ENCODE data around the gene ANXA6. TPM values are rescaled to one million over a fixed set of nuclear protein-coding genes. Genes with fewer than 3 reads are reported as not detected.

ANXA6 gene
- polyA plus RNA-seq, 4 donors, result 131 to 244 (median 143) TPM

GRCh38 chr5:151068433-151069197 is 89.0 kb downstream of the ANXA6 start:
- no peak for DNase-seq (ENCODE audit: low read depth in 4 of 4, low spot score in 3 of 4)

GRCh38 chr5:151067632-151068432 is 89.7 kb downstream of the ANXA6 start:
- no peak for DNase-seq (ENCODE audit: low read depth in 4 of 4, low spot score in 3 of 4)

GRCh38 chr5:151066920-151067319 is 90.7 kb downstream of the ANXA6 start:
- no peak for DNase-seq (ENCODE audit: low read depth in 4 of 4, low spot score in 3 of 4)

- no peak for DNase-seq (ENCODE audit: low read depth in 4 of 4, low spot score in 3 of 4)
Measured at GRCh38 chr5:151065609-151066008, 92.0 kb downstream of the ANXA6 start.

- DNase-seq (ENCODE audit: low read depth in 4 of 4, low spot score in 3 of 4), result no peak
Measured at GRCh38 chr5:151064916-151065499, 92.6 kb downstream of the ANXA6 start.

- no peak for DNase-seq (ENCODE audit: low read depth in 4 of 4, low spot score in 3 of 4)
Measured at GRCh38 chr5:151063142-151063989, 94.2 kb downstream of the ANXA6 start.

- no peak for DNase-seq (ENCODE audit: low read depth in 4 of 4, low spot score in 3 of 4)
Measured at GRCh38 chr5:151062405-151063141, 95.0 kb downstream of the ANXA6 start.

- no peak for DNase-seq (ENCODE audit: low read depth in 4 of 4, low spot score in 3 of 4)
Measured at GRCh38 chr5:151060742-151061141, 96.8 kb downstream of the ANXA6 start.

- no peak for DNase-seq (ENCODE audit: low read depth in 4 of 4, low spot score in 3 of 4)
Measured at GRCh38 chr5:151058891-151059489, 98.6 kb downstream of the ANXA6 start.

GRCh38 chr5:151058301-151058700 is 99.3 kb downstream of the ANXA6 start:
- DNase-seq (ENCODE audit: low read depth in 4 of 4, low spot score in 3 of 4), result no peak

- DNase-seq (ENCODE audit: low read depth in 4 of 4, low spot score in 3 of 4), result no peak
Measured at GRCh38 chr5:151056379-151057325, 100.9 kb downstream of the ANXA6 start.

- DNase-seq (ENCODE audit: low read depth in 4 of 4, low spot score in 3 of 4), result no peak
Measured at GRCh38 chr5:151055336-151055735, 102.2 kb downstream of the ANXA6 start.

- DNase-seq (ENCODE audit: low read depth in 4 of 4, low spot score in 3 of 4), result no peak
Measured at GRCh38 chr5:151054709-151055108, 102.9 kb downstream of the ANXA6 start.

- no peak for DNase-seq (ENCODE audit: low read depth in 4 of 4, low spot score in 3 of 4)
Measured at GRCh38 chr5:151053796-151054462, 103.7 kb downstream of the ANXA6 start.

GRCh38 chr5:151052836-151053235 is 104.7 kb downstream of the ANXA6 start:
- no peak for DNase-seq (ENCODE audit: low read depth in 4 of 4, low spot score in 3 of 4)

- DNase-seq (ENCODE audit: low read depth in 4 of 4, low spot score in 3 of 4), result no peak
Measured at GRCh38 chr5:151051931-151052608, 105.5 kb downstream of the ANXA6 start.
